ENCODE data around the gene USP13.

The USP13 gene

DNA sequence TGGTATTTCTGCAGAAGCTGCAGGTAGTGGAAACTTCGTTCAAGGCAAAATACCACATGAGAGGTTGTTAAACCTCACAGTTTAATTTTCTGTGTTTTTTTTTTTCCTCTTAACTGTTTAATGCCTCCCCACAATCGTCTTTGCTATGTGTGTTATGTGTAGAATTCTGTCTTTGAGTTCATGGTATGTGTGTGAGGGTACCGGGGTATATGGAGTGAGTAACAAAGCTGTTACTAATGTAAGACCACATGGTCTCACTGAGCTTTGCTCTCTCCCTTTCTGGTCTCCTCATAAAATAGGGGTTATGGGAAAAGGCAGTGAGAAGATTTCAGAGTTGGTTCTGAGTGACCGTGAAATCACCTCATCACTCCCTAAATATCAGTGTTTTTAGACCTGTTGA is 143.6 kb downstream of the USP13 start:
- no peak for DNase-seq (ENCODE audit: low read depth)

DNA sequence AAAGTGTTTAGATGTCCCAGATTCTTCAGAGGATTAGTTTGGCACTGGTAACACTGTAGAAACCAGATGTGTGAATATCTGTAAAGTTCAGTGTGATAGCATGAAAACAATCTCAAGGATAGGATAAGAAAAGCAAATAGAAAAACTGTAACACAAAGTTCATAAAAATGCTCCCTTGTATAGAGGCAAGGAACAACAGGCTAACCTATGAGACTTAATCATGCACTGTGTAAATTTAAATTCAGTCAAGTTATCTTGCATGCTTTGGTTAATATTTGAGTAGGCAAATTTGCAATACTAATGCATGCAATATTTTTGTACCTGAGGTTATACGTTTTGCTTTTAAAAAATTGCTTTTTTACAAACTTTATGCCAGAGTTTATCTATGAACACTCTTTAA is 144.4 kb downstream of the USP13 start:
- no peak for DNase-seq (ENCODE audit: low read depth)

DNA sequence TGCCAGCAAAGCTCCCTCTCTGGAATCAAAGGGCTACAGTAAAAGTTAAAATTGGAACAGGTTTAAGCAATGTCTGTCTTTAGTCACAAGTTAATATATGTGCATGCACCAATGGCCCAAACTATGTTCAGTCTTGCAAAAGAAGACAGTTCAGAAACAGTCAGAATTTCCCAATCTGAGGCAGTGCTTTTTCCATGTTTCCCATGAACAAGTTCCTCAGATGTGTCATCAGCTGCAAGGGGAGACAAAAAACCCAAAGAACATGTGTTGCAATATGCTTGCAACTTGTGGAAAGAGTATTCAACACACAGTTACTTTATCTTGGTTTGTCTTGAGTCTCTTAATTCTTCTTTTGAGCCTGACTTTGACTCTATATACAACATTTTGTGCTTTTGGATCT is 148.4 kb downstream of the USP13 start:
- DNase-seq (ENCODE audit: low read depth) = peak; percentile 95

DNA sequence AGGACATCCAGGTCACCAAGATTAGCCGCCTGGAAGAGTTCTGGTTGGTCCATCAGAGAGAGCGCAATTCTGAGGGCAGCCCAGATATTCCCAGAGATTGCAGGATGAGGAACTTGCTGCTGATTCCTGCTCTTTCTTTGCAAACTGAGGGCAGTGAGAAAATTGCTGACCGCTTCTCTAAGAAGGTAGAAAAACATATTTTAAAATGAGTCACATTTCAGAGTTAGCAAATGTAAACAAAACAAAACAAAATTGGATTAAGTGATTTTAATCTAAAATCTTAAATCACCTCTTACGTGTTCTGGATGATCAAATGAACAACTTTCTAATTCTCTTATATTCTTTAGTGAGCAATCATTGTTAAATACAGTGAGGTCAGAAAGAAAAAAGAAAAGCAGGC is 149.0 kb downstream of the USP13 start:
- DNase-seq (ENCODE audit: low read depth) = no peak

DNA sequence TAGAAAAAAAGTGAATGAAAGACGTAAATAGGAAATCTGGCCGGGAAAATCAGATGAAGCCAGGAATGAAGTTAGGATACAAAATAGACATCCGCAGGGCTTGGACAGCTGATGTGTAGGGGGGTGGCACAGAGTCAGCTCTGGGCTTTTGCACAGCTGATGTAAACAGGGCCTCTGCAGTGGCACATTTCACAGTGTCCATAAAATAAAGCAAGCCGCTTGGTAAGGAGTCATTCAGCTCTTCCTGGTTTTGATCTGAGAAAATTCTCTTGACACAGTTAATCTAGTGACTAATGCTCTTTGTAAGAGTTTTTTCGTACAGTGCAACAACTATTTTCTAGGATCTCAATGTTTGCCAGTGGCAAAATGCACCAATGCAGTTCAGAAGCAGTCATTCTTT is 153.3 kb downstream of the USP13 start:
- DNase-seq (ENCODE audit: low read depth) = peak; percentile 25

DNA sequence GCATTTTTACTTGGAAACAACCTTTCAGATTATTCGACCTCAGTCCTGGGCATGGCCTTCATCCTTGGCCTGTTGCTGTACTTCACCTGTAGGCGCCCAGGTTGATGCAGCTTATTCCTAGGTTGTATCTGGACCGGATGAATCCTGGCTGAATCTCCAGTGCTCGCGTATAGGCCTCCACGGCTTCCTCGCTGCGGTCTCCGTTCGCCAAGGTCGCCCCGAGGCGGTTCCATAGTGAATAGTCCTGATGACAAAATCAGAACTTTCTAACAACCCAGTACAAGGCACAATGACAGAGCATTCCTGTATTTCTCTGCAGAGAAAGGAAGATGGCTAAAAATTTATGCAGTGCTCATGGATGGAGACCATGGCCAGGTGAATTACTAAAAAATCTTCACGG is 154.7 kb downstream of the USP13 start:
- DNase-seq (ENCODE audit: low read depth) = no peak

DNA sequence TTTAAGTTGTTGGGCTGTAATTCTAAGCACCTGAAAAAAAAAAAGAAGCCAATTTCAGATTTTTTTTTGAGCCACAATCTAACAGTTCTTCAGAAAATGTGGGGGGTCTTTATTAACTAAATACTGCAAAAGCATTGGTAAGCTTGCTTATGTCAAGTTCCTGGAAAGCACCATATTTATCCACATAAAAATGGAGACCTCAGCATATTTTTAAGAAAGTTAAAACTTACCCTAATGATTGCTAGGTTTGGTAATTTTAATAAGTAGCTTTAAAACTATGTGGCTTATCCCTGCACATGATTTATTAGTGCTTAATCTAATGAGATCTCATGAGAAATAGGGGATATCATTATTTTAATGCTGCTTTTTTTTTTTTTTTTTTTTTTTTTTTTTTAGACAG is 156.8 kb downstream of the USP13 start:
- DNase-seq (ENCODE audit: low read depth) = no peak

DNA sequence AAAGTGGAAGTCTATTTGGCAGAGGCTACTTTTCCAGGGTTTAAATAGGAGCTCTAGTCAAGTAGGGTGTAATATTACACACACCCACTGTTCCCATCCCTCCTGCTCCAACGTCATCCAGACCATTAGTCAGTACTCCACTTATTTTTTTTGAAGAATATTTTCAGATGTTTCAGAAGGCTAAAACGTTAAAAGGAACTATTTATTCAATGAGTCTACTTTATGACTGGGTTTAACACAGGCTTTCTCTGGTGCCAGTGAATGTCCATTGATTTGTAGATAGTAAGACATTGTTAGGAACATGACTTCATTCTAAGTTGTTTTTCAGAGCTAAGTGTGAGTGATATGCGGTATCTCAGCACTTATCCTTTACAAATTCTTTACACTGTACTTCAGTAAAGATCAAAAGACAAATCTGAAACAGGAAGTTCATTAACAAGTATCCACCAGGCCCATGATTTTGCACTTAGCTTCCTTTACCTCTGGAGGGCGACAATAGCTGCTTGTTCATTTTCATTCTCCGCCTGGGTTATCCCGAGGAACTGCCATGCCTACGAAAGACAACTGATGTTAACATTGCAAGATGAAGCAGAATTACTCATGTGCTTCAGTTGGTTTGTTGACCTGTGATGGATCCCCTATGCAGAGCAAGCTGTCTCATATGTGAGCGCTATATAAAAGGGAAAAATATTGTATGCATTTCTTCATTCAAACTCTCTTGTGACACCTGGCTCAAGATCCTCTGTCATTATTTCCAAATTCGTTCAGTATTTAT is 158.7 kb downstream of the USP13 start:
- DNase-seq (ENCODE audit: low read depth) = peak; percentile 84

DNA sequence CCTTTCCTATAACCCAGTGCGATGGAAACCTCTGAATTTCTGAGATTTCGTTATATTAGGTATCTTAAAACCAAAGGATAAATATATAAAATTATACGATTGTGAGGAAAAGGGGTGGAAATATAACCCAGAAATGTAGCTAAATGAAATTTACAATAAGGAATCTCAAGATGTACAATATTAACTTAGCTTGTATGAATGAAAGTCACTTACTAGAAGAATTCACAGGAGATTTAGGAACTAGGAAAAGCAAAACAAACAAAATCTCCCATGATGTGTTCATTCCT is 159.2 kb downstream of the USP13 start:
- no peak for DNase-seq (ENCODE audit: low read depth)

DNA sequence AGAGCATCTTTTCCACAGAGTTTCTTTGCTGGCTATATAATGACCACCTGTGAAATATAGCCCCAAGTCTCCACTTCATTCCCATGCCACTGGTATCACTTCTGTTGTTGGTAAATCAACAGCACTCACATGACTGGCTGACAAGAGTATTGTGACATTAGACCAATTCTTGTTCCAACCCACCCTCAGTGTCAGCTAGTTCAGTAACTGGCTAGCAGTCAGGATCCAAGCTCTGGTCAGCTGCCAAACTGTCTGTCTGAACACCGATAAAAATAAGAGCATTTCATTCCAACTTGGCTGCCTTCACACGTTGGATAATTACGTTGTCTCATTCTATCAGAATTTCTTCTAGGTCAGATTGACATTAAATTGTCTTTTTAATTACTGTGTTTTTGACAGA is 166.5 kb downstream of the USP13 start:
- DNase-seq (ENCODE audit: low read depth) = no peak

DNA sequence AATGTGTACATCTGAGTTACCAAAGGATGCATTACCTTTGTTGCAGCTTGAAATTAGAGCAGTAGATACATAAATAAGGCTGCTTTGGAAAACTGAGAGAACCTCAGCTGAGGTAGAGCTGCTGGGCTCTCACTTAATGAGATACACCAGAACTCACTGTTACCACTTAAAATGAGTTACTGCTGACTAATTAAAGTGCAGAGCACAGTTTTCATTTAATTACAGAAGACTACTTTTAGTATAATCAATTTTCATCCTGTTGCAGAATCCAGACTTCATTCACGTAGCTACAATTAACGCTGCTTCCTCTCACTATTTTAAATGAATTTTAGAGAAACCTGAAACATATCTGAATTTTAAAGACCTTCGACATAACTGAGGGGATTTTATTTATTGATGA is 169.5 kb downstream of the USP13 start:
- no peak for DNase-seq (ENCODE audit: low read depth)

DNA sequence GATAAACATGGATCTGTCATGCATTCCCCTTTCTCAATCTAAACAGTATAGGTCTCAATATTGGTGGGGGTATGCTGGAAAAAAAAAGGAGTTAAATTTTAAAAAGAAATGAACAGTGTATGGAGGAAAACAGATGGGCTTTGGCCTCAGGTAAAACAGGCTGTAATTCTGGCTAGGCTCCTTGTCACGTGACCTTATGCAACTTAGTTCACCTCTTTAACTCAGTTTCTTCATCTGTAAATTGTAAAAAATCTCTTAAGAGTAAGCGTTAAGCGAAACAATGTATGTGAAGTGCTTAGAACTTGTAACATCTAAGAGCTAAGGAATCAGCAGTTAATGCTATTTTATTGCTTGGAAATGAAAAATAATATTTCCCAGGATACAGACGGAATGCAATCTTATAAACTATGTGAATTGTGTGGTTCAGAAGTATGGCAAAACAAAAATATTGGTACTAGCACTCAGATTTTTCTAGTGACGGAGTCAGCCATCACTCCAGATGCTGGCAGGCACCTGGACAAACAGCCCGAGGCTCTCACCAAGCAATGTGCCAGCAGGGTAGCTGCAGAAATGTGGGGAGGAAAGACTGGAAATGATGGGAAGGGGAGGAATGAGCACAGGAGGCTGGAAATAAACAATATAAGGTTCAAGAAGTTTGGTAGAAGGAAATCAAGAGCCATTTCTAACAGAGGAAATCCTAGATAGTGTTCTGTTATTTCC is 172.8 kb downstream of the USP13 start:
- DNase-seq (ENCODE audit: low read depth) = no peak

DNA sequence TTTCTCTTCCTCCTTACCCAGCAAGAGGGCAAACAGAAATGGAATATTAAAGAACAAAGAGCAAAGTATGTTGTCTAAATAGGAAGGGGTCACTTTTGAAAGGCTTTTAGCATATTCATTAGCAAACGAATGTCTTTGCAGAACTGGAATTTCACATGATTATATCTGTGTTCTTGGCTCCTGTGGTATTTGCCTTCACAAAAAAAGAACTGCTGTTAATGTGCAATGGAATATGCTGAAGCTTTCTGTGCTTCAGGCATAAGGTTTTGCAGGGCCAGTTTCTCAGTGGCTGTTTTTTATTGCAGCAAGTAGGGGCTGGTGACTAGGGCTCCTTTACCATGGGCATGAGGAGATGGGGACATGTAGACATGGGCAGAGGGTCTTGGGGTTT is 173.4 kb downstream of the USP13 start:
- no peak for DNase-seq (ENCODE audit: low read depth)

DNA sequence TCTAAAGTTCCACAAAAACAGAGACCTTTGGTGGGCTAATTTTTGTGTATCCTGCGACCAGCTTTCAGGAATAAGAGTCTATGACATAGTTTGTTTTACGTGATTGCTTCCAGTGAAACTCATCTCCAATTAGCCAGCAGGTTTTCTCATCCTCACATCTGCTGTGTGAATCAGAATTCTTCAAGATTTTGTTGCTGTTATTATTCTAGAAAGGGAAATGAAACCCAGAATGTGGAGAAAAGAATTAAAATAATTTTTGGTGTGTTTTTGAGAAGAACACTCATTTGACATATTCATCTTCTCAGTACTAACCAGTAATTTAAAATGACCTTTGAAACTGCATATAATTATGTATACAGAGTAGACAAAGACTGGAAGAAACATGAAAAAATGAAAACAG is 175.9 kb downstream of the USP13 start:
- no peak for DNase-seq (ENCODE audit: low read depth)

DNA sequence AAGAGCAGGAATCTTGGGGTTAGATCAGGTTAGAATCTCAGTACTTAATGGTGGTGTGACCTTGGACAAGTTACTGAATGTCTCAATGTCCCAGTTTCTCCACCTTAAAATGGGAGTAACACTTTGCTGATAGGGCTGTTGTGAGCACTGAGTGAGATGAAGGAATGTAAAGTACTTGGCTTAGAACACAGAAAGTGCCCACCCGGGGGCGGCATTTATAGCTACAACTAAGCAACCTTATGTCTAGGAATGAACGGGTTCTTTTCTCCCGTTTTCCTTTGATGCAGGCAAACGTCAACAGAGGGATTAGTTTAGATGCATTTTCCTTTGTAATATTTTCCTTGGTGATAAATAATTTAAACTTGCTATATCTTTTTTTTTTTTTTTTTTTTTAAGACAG is 176.6 kb downstream of the USP13 start:
- no peak for DNase-seq (ENCODE audit: low read depth)

DNA sequence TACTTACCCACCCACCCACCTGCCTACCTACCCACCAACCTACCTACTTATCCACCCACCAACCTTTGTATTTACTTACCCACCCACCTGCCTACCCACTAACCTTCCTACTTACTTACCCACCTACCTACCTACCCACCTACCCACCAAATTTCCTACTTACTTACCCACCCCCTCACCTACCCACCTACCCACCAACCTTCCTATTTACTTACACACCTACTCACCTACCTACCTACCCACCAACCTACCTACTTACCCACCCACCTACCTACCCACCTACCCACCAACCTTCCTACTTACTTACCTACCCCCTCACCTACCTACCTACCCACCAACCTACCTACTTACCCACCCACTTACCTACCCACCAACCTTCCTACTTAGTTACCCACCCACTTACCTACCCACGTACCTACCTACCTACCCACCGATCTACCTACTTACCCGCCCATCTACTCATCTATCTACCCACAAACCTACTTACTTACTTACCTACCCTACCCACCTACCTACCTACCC is 179.6 kb downstream of the USP13 start:
- DNase-seq (ENCODE audit: low read depth) = no peak

DNA sequence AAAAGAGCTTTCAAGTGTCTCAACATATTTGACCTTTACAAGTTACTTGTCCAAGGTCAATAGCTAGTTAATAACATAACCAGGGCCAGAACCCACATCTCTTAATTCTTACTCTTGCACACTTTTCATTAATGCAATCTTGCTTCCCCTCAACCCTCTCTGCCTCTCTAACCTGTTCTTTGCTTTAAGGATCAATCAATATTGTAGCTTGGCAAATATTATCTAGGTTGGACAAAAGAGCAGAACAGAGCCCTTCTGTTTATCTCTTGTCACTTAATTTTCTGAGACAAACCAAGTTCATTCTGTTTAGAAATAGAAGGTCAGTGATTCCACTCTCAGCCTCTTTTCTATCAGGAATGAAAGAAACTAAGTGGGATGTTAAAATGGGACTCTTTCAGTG is 180.5 kb downstream of the USP13 start:
- no peak for DNase-seq (ENCODE audit: low read depth)

DNA sequence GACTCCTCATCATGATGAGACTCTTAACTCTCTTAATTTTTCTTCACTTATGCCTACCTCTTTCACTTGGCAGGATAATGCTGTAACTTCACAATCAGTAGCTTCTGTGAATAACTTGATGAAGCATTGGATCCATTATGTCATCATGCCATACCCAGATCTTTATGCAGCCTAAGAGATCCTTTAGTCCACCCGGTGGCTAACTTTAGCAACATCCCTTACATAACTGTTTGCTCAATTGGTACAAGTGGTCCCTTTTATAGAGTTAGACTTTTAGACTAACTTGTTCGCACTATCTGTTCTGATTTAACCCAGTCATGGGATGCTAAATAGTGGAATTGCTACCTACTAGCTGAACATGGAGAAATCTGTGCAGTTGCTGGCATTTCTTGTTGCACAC is 184.5 kb downstream of the USP13 start:
- DNase-seq (ENCODE audit: low read depth) = peak; percentile 9

Data from stromal cell of bone marrow (primary cell).